ENCODE measurements around the gene CEND1.

Gene CEND1

GRCh38 chr11:811446-812245 lies 21.8 kb upstream of the CEND1 start:
- DNase-seq (ENCODE audit: low read depth): no peak

GRCh38 chr11:810040-810567 lies 20.2 kb upstream of the CEND1 start:
- no peak for DNase-seq (ENCODE audit: low read depth)

GRCh38 chr11:809287-810039 lies 19.6 kb upstream of the CEND1 start, which contains the start of gene RPLP2:
RPLP2 (plus strand) TSS chr11:809967; CDS start chr11:810235, 268 bp downstream.
- DNase-seq (ENCODE audit: low read depth): peak; percentile 96

GRCh38 chr11:808427-809286 lies 18.8 kb upstream of the CEND1 start:
- DNase-seq (ENCODE audit: low read depth): no peak

- no peak for DNase-seq (ENCODE audit: low read depth)
Observed at GRCh38 chr11:804599-804964, 14.7 kb upstream of the CEND1 start.

- no peak for DNase-seq (ENCODE audit: low read depth)
Observed at GRCh38 chr11:803770-804598, 14.1 kb upstream of the CEND1 start.

GRCh38 chr11:803467-803742 lies 13.5 kb upstream of the CEND1 start:
- DNase-seq (ENCODE audit: low read depth): no peak

- DNase-seq (ENCODE audit: low read depth): no peak
Observed at GRCh38 chr11:802693-803466, 13.0 kb upstream of the CEND1 start.

GRCh38 chr11:802018-802617 lies 12.2 kb upstream of the CEND1 start:
- no peak for DNase-seq (ENCODE audit: low read depth)

- DNase-seq (ENCODE audit: low read depth): no peak
Observed at GRCh38 chr11:801097-801780, 11.3 kb upstream of the CEND1 start.

GRCh38 chr11:800473-800872 lies 10.6 kb upstream of the CEND1 start:
- DNase-seq (ENCODE audit: low read depth): no peak

- no peak for DNase-seq (ENCODE audit: low read depth)
Observed at GRCh38 chr11:799641-800316, 9.9 kb upstream of the CEND1 start.

GRCh38 chr11:798093-798713 lies 8.3 kb upstream of the CEND1 start, which contains the start of gene SLC25A22:
SLC25A22 (minus strand) TSS chr11:798281; CDS start chr11:795006, 3,275 bp downstream.
- peak; percentile 59 for DNase-seq (ENCODE audit: low read depth)

- DNase-seq (ENCODE audit: low read depth): peak; percentile 52
Observed at GRCh38 chr11:797296-798092, 7.6 kb upstream of the CEND1 start.

GRCh38 chr11:796565-797295 lies 6.8 kb upstream of the CEND1 start:
- no peak for DNase-seq (ENCODE audit: low read depth)

- DNase-seq (ENCODE audit: low read depth): peak; percentile 53
Observed at GRCh38 chr11:795634-796564, 6.0 kb upstream of the CEND1 start.

All from stimulated activated CD8-positive, alpha-beta memory T cell treated with anti-CD3 and anti-CD28 coated beads, Interleukin-12 subunit alpha, Interleukin-12 subunit beta, amount 100 ng/mL, for 1 hour (primary cell).